Measurements from ENCODE around the gene UGT1A4.

UGT1A4 gene

DNA sequence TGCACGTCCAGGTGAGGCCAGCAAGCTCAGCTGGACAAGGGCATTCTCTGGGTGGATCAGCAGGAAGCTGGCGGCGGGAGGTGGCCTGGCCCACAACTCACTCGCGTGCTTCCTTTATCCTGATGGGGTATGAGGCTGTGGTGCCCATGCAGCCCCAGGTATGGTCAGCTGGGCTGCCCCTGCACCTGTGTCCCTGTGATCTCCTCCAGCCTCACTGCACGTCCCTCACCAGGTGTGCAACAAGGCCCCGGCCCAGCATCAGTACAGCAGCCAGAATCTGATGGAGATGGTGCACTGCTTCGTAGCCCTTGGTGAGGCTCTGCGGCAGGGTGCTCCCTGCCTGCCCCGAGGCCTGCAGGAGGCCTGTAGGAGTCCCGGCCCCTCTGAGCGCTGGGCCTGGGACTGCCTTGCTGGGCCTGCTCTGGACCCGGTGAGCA is 77.2 kb downstream of the UGT1A4 start:
- TF ChIP-seq, protein P1, sequence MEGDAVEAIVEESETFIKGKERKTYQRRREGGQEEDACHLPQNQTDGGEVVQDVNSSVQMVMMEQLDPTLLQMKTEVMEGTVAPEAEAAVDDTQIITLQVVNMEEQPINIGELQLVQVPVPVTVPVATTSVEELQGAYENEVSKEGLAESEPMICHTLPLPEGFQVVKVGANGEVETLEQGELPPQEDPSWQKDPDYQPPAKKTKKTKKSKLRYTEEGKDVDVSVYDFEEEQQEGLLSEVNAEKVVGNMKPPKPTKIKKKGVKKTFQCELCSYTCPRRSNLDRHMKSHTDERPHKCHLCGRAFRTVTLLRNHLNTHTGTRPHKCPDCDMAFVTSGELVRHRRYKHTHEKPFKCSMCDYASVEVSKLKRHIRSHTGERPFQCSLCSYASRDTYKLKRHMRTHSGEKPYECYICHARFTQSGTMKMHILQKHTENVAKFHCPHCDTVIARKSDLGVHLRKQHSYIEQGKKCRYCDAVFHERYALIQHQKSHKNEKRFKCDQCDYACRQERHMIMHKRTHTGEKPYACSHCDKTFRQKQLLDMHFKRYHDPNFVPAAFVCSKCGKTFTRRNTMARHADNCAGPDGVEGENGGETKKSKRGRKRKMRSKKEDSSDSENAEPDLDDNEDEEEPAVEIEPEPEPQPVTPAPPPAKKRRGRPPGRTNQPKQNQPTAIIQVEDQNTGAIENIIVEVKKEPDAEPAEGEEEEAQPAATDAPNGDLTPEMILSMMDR (IDR thresholded peaks at IDR 0.05; ENCODE audit: insufficient read depth, low read depth, low read length, missing control alignments), result no peak
- DNase-seq (ENCODE audit: low read depth), result no peak
- no peak overlapping the region for H3K4me3 ChIP-seq (ENCODE audit: low read length)

DNA sequence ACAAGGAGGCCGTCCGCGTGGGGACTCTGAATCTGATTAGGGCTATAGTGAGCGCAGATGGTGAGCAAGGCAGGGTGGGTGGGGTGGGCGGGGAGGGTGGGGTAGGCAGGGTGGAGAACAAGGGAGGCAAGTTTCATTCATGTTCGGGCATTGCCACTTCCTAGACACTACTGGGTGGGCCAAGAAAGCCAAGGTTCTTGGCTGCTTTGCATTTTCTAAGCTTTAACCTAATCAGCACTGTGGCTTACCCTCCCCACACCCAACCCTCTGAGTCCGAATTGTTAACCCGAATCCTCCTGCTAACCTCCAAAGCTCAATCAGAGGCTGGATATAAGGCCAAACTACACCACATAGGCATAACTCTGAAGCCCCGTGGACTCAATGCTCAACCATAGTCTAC is 77.7 kb downstream of the UGT1A4 start:
- no peak overlapping the region for H3K4me3 ChIP-seq (ENCODE audit: low read length)
- DNase-seq (ENCODE audit: low read depth), result no peak
- TF ChIP-seq, protein P1 (IDR thresholded peaks at IDR 0.05; ENCODE audit: insufficient read depth, low read depth, low read length, missing control alignments), result no peak

GRCh38 chr2:233798335-233799086 is 80.0 kb downstream of the UGT1A4 start:
- DNase-seq (ENCODE audit: low read depth), result no peak

DNA sequence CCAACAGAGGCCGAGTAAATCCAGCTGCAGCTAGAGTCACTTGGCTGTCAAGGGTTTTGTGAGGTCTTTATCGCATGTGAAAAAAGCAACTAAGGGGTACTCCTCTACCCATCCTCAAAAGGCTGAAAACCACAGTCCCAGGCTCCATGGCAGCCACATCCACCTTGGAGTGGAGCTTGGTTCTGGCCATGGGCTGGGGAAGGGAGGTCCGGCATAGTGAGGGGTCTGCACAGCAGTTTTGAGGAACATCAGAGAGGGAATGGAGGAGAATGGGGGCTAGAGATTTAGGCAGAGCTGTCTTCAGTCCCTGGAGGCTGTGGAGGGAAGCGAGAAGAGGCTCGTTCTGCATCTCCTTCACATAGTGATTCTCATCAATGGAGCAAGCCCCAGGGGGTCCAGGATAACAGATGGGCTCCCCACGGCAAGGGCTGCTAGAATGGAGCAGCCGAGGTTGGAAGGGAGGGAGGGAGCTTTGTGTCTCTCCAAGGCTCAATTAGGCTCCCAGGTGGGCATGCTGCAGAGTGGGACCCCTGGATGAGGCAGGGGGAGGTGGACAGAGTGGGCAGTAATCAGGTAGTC is 80.6 kb downstream of the UGT1A4 start:
- no peak for DNase-seq (ENCODE audit: low read depth)
- TF ChIP-seq, protein P1 (IDR thresholded peaks at IDR 0.05; ENCODE audit: insufficient read depth, low read depth, low read length, missing control alignments), result no peak

More at GRCh38 chr2:233798335-233799086, 80.0 kb downstream of the UGT1A4 start:
- H3K4me3 ChIP-seq (ENCODE audit: low read length), result no peak overlapping the region
- TF ChIP-seq, protein P1 (IDR thresholded peaks at IDR 0.05; ENCODE audit: insufficient read depth, low read depth, low read length, missing control alignments), result no peak

GRCh38 chr2:233799716-233800115 is 81.2 kb downstream of the UGT1A4 start:
- no peak for DNase-seq (ENCODE audit: low read depth)
- TF ChIP-seq, protein P1 (IDR thresholded peaks at IDR 0.05; ENCODE audit: insufficient read depth, low read depth, low read length, missing control alignments), result no peak

More for the DNA sequence above, 80.6 kb downstream of the UGT1A4 start:
- no peak overlapping the region for H3K4me3 ChIP-seq (ENCODE audit: low read length)

DNA sequence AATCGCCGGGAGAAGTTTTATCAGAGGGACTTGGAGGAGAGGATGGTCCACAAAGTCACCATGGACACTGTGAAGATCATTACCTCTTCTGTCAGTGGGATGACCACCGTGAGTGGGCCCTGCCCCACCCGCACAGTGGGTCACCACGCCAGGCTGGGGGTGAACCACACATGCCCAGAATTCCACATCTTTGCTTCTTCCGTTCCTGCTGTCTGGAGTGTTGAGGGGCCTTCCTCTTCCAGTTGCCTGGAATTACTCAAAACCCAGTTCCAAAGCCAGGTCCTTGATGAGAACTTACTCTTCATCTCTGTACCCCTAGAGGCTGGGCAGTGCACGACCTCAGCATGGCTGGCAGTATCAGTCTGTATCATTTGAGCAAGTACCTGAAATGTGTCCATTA is 81.7 kb downstream of the UGT1A4 start:
- H3K4me3 ChIP-seq (ENCODE audit: low read length), result no peak overlapping the region
- TF ChIP-seq, protein P1 (IDR thresholded peaks at IDR 0.05; ENCODE audit: insufficient read depth, low read depth, low read length, missing control alignments), result no peak
- no peak for DNase-seq (ENCODE audit: low read depth)

More at GRCh38 chr2:233799716-233800115, 81.2 kb downstream of the UGT1A4 start:
- H3K4me3 ChIP-seq (ENCODE audit: low read length), result no peak overlapping the region

Data from epithelial cell of esophagus (primary cell).